ENCODE results near the gene SPSB2. TPM values are rescaled to one million over a fixed set of nuclear protein-coding genes. Genes with fewer than 3 reads are reported as not detected.

The SPSB2 gene
- total RNA-seq, 2 experiments from 2014 or later, result 3.3 to 4.6 TPM

DNA sequence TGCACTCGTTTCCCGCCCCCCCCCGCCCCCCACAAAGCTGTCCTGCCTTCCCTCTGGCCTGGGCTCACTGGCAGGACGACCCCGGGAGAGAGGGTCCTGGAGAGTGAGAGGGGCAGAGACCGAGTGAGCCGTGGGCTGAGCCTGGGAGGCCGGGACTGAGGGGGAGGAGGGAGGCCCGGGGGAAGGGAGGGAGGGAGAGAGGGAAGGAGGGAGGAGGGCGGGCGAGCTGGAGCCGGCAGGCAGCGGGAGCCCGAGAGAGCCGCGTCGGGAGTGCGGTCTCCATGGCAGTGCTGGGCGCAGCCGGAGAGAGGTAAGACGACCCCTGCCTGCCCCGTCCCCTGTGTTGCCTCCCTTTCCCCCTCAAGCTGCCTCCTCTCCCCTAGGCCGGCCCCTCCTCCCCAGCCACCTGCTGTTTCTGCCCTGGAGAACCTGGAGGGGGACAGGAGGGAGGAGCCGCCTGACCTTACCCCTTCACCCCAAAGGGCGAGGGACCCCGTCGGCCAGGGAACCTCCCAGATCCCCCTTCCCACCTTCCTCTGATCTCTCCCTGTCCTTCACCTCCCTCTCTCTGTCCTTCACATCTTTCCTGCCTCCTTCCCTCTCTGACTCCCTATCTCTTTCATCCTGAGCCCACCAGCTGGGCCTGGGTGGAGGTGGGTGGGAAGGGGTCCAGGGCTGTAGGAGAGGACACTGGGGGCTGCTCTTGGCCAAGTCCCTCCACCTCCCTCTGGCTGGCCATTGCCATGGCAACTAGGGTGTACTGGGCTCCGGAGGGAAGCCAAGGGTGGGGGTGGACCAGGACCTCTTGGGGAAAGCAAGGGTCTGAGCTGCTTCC is 51.3 kb downstream of the SPSB2 start, which contains the start of gene GPR162:
Gene GPR162, plus strand, starts transcription at position 231 of the 835 bp plus-strand sequence. CDS start 2,078 bp downstream, outside the sequence.
- CTCF ChIA-PET, result interaction anchor here (1.1 to 9.6 kb wide), 5 partner anchors 13 to 68 kb away, joined by 3 to 91 read pairs (median 5); partner anchors contain the start of gene MLF2
- POLR2A ChIA-PET, result interaction anchor here (0.8 kb wide), 1 partner anchor 37 kb away, joined by 3 read pairs; no protein-coding TSS in a partner anchor

Other genes with a start within 250 kb of the SPSB2 start
- 1 to 10 TPM; 8.3 to 9.0 TPM for gene LPAR5, start 237.3 kb downstream of the SPSB2 start, total RNA-seq
- under 1 TPM; 0.88 to 0.95 TPM for gene ACRBP, start 225.9 kb downstream of the SPSB2 start, total RNA-seq
- 10 to 100 TPM; 10.8 to 13.3 TPM for gene ING4, start 210.2 kb downstream of the SPSB2 start, total RNA-seq
- 10 to 100 TPM; 59.3 to 59.8 TPM for gene ZNF384, start 183.9 kb downstream of the SPSB2 start, total RNA-seq
- under 1 TPM; 0.55 to 0.80 TPM for gene PIANP, start 172.5 kb downstream of the SPSB2 start, total RNA-seq
- 10 to 100 TPM; 43.5 to 46.1 TPM for gene COPS7A, start 149.3 kb downstream of the SPSB2 start, total RNA-seq
- gene MLF2, start 120.2 kb downstream of the SPSB2 start, total RNA-seq, result 100 to 1,000 TPM; 144 to 150 TPM
- 10 to 100 TPM; 87.1 to 97.7 TPM for gene PTMS, start 106.9 kb downstream of the SPSB2 start, total RNA-seq
- 100 to 1,000 TPM; 324 to 331 TPM for gene LAG3, start 100.8 kb downstream of the SPSB2 start, total RNA-seq
- 1 to 10 TPM; 1.4 to 1.6 TPM for gene CD4, start 83.8 kb downstream of the SPSB2 start, total RNA-seq
- gene GPR162, start 51.5 kb downstream of the SPSB2 start, total RNA-seq, result under 1 TPM; 0.21 to 0.44 TPM
- gene P3H3, start 44.9 kb downstream of the SPSB2 start, total RNA-seq, result 1 to 10 TPM; 1.8 TPM
- under 1 TPM; 0.32 to 0.63 TPM for gene GNB3, start 32.4 kb downstream of the SPSB2 start, total RNA-seq
- 10 to 100 TPM; 50.0 to 53.1 TPM for gene CDCA3, start 22.0 kb downstream of the SPSB2 start, total RNA-seq
- 100 to 1,000 TPM; 151 to 152 TPM for gene USP5, start 21.2 kb downstream of the SPSB2 start, total RNA-seq
- gene TPI1, start 5.8 kb downstream of the SPSB2 start, total RNA-seq, result 1,000 to 10,000 TPM; 1,928 to 1,984 TPM
- 1 to 10 TPM; 3.1 to 6.0 TPM for gene LRRC23, start 31.5 kb upstream of the SPSB2 start, total RNA-seq
- gene ENO2, start 41.3 kb upstream of the SPSB2 start, total RNA-seq, result 100 to 1,000 TPM; 171 to 175 TPM
- gene ATN1, start 54.7 kb upstream of the SPSB2 start, total RNA-seq, result 10 to 100 TPM; 44.1 to 44.3 TPM
- gene RNU7-1, start 70.5 kb upstream of the SPSB2 start, total RNA-seq, result not detected
- 100 to 1,000 TPM; 234 to 239 TPM for gene C12orf57, start 70.7 kb upstream of the SPSB2 start, total RNA-seq
- gene PTPN6, start 78.1 kb upstream of the SPSB2 start, total RNA-seq, result 100 to 1,000 TPM; 436 to 441 TPM
- 100 to 1,000 TPM; 509 to 511 TPM for gene PHB2, start 97.4 kb upstream of the SPSB2 start, total RNA-seq
- 100 to 1,000 TPM; 152 to 162 TPM for gene EMG1, start 97.6 kb upstream of the SPSB2 start, total RNA-seq
- gene LPCAT3, start 145.2 kb upstream of the SPSB2 start, total RNA-seq, result 10 to 100 TPM; 26.1 TPM
- 1 to 10 TPM in 1 of 2 experiments, under 1 TPM in 1; 0.65 to 1.0 TPM for gene C1S, start 187.4 kb upstream of the SPSB2 start, total RNA-seq
- gene C1R, start 219.1 kb upstream of the SPSB2 start, total RNA-seq, result 1 to 10 TPM in 1 of 2 experiments, under 1 TPM in 1; 0.84 to 1.2 TPM
- gene C1RL, start 235.9 kb upstream of the SPSB2 start, total RNA-seq, result 10 to 100 TPM; 11.1 to 11.5 TPM